Measurements from ENCODE around the gene GRM1.

Gene GRM1

DNA sequence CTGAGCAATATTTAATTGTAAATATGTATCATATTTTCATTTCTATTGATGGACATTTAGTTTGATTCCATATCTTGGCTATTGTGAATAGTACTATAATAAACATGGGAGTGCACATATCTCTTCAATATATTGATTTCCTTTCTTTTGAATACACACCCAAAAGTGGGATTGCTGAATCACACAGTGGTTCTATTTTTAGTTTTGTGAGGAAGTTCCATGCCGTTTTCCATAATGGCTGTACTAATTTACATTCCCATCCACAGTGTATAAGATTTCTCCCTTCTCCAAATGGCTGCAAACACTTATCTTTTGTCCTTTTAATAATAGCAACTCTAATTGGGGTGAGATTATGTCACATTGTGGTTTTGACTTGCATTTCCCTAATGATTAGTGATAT is 428.0 kb downstream of the GRM1 start:
- TF ChIP-seq, protein P1, sequence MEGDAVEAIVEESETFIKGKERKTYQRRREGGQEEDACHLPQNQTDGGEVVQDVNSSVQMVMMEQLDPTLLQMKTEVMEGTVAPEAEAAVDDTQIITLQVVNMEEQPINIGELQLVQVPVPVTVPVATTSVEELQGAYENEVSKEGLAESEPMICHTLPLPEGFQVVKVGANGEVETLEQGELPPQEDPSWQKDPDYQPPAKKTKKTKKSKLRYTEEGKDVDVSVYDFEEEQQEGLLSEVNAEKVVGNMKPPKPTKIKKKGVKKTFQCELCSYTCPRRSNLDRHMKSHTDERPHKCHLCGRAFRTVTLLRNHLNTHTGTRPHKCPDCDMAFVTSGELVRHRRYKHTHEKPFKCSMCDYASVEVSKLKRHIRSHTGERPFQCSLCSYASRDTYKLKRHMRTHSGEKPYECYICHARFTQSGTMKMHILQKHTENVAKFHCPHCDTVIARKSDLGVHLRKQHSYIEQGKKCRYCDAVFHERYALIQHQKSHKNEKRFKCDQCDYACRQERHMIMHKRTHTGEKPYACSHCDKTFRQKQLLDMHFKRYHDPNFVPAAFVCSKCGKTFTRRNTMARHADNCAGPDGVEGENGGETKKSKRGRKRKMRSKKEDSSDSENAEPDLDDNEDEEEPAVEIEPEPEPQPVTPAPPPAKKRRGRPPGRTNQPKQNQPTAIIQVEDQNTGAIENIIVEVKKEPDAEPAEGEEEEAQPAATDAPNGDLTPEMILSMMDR (IDR thresholded peaks at IDR 0.05; ENCODE audit: extremely low read depth, insufficient read depth, missing control alignments) = no peak
- DNase-seq (ENCODE audit: low spot score) = no peak
- in situ Hi-C loops (cut with MboI; ENCODE audit: low pct_unique_long_range_greater_than_20kb, low sequenced_read_pairs, unreplicated experiment) = no loop called here

GRCh38 chr6:146460941-146461340 is 432.1 kb downstream of the GRM1 start:
- in situ Hi-C loops (cut with MboI; ENCODE audit: low pct_unique_long_range_greater_than_20kb, low sequenced_read_pairs, unreplicated experiment) = no loop called here
- no peak for DNase-seq (ENCODE audit: low spot score)
- TF ChIP-seq, protein P1 (IDR thresholded peaks at IDR 0.05; ENCODE audit: extremely low read depth, insufficient read depth, missing control alignments) = no peak

DNA sequence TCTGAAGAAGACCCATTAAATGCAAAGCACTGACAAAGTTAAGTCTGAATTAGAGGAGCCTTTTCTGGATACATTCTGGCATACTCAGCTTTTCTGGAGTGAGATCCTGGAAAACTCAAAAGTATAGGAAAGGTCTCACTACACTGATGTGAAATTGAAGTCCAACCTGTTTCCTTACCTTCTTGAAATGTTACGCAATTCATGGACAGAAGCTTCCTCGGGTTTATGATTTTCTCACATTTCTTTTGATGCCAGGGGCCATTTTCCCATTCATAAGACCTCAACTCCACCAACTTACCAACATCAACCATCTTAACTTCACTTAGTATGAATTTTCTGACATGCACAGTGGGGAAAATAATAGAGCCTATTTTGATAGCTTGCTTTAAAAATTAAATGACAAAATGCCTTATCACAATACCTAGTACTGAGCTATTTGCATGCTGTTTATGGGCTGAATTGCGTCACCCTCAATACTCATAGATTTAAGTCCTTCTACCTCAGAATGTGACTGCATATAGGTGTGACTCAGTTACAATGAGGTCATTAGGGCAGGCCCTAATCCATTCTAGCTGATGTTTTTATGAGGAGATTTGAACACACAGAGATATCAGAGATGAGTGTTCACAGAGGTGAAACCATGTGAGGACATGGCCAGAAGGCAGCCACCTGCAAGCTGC is 441.4 kb downstream of the GRM1 start:
- TF ChIP-seq, protein P1 (IDR thresholded peaks at IDR 0.05; ENCODE audit: extremely low read depth, insufficient read depth, missing control alignments) = no peak
- DNase-seq (ENCODE audit: low spot score) = no peak
- in situ Hi-C loops (cut with MboI; ENCODE audit: low pct_unique_long_range_greater_than_20kb, low sequenced_read_pairs, unreplicated experiment) = no loop called here

DNA sequence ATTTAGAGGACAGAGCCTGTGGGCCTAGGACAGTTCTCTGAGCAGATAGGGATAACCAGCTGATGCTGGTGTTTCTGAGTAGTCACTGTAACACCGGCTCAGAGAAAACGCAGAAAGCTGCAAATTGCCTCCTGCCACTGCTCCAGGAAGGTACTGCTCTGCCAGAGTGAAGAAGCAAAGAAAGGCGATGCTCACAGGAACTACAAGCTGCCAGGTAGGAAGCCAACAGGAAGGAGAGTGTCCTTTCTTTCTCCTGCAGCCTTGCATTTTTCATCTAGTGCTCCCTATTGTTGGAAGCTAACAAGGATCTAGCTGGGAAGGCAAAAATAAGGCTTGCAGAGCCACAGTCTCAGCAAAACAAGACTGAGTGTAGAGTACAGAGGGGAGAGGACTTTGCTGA is 444.1 kb downstream of the GRM1 start:
- no peak for DNase-seq (ENCODE audit: low spot score)
- in situ Hi-C loops (cut with MboI; ENCODE audit: low pct_unique_long_range_greater_than_20kb, low sequenced_read_pairs, unreplicated experiment) = no loop called here
- TF ChIP-seq, protein P1 (IDR thresholded peaks at IDR 0.05; ENCODE audit: extremely low read depth, insufficient read depth, missing control alignments) = no peak

DNA sequence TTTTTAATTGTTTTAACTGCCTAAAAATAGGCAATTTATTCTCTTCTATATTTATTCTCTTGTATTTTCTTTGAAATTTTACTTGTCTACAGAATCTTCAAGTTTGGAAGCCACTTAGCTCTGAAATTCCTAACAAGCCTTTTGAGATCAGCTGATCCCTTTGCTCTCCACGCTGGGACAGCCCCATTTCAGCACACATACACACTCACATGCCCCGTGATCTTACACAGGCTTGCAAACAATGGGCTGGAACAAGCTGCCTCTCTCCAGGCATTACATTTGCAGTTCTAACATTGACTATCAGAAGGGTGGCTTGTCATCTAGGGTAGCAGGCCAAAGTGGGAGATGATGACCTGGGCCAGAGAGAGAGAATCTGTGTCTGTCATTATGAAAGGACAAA is 452.7 kb downstream of the GRM1 start:
- TF ChIP-seq, protein P1 (IDR thresholded peaks at IDR 0.05; ENCODE audit: extremely low read depth, insufficient read depth, missing control alignments) = no peak
- in situ Hi-C loops (cut with MboI; ENCODE audit: low pct_unique_long_range_greater_than_20kb, low sequenced_read_pairs, unreplicated experiment) = no loop called here
- DNase-seq (ENCODE audit: low spot score) = no peak

- no peak for DNase-seq (ENCODE audit: low spot score)
- TF ChIP-seq, protein P1 (IDR thresholded peaks at IDR 0.05; ENCODE audit: extremely low read depth, insufficient read depth, missing control alignments) = no peak
- in situ Hi-C loops (cut with MboI; ENCODE audit: low pct_unique_long_range_greater_than_20kb, low sequenced_read_pairs, unreplicated experiment) = no loop called here
Observed at GRCh38 chr6:146484411-146484810, 455.5 kb downstream of the GRM1 start.
